ENCODE results near the gene RIMBP2.

The RIMBP2 gene

DNA sequence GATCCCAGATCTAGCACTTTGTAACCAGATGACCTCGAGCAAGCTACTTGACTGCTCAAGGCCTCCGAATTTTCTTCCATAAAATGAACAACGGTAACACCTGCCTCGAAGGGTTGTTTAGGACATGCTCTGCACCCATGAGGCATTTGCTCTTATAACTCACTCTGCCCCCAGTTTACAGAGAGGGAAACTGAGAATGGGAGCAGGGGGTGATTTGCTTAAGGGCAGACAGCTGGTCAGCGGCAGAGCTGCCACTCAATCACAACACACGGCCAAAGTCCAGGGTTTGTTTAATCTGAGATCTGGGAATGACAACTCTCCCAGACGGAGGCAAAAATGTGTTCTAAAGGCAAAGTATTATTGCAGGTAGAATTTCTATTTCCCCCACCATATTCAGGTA lies 156.3 kb downstream of the RIMBP2 start:
- no peak overlapping the region for H3K4me3 ChIP-seq (ENCODE audit: control insufficient read depth, low read depth, low read length)
- TF ChIP-seq, protein P1, sequence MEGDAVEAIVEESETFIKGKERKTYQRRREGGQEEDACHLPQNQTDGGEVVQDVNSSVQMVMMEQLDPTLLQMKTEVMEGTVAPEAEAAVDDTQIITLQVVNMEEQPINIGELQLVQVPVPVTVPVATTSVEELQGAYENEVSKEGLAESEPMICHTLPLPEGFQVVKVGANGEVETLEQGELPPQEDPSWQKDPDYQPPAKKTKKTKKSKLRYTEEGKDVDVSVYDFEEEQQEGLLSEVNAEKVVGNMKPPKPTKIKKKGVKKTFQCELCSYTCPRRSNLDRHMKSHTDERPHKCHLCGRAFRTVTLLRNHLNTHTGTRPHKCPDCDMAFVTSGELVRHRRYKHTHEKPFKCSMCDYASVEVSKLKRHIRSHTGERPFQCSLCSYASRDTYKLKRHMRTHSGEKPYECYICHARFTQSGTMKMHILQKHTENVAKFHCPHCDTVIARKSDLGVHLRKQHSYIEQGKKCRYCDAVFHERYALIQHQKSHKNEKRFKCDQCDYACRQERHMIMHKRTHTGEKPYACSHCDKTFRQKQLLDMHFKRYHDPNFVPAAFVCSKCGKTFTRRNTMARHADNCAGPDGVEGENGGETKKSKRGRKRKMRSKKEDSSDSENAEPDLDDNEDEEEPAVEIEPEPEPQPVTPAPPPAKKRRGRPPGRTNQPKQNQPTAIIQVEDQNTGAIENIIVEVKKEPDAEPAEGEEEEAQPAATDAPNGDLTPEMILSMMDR (IDR thresholded peaks at IDR 0.05; ENCODE audit: control insufficient read depth, insufficient read depth, low read depth, low read length, missing control alignments) = no peak
- DNase-seq (ENCODE audit: low read depth) = no peak

DNA sequence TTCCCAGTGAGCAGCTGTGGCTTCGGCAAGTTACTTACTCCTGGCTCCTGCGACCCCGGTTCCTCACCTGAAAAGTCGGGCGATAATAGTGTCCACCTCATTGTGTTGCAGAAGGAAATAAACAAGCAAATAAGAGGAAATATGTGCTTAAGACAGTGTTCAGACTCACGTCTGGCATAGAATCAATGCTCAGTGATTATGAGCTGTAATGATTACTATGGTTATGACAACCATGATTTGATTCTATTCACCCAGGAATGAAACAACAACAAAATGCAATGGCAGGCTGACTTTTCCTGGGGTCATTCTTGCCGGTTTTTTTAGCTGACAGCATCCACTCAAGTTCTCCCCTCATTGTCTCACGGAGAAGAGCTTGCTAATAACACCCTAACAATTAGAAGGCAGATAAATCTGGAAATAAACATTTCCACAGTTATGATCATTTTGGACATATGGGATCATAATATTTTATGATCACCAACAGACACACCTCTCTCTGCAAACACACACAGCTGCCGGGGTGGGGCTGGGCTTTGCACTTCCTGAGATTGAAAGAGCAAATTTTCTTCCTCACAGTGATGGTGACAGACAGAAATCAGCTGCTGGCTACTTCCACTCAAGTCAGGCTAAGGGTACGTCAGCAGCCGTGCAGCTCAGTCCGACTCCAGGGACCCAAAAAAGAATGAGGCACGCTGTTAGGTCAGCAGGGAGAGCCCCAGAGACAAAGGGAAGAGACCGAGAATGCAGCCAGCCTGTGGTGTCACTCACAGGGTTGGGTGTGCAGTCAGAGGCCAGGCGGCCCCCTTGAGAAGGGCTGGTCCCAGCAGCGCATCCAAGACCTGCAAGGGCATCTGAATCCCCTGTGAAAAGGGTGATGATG lies 158.0 kb downstream of the RIMBP2 start:
- no peak for DNase-seq (ENCODE audit: low read depth)
- TF ChIP-seq, protein P1 (IDR thresholded peaks at IDR 0.05; ENCODE audit: control insufficient read depth, insufficient read depth, low read depth, low read length, missing control alignments) = no peak
- no peak overlapping the region for H3K4me3 ChIP-seq (ENCODE audit: control insufficient read depth, low read depth, low read length)

DNA sequence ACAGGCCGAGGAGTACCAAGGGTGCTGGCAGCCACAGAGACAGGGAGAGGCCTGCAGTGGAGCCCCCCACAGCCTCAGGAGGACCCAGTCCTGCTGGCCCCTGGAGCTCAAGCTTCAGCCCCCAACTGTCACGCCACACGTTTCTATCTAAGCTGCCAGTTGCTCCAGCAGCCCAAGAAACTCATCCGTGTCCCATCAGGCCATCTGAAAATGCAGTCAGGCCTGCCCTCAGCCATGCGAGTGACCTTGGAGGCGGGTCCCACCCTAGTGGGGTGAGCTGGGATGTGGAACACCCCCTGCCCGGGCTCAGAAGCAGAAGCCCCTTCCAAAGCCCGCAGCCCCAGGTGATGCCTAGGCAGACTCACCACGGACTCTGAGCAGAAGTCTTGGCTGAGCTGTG lies 158.9 kb downstream of the RIMBP2 start:
- DNase-seq (ENCODE audit: low read depth) = no peak
- H3K4me3 ChIP-seq (ENCODE audit: control insufficient read depth, low read depth, low read length) = no peak overlapping the region
- TF ChIP-seq, protein P1 (IDR thresholded peaks at IDR 0.05; ENCODE audit: control insufficient read depth, insufficient read depth, low read depth, low read length, missing control alignments) = no peak

DNA sequence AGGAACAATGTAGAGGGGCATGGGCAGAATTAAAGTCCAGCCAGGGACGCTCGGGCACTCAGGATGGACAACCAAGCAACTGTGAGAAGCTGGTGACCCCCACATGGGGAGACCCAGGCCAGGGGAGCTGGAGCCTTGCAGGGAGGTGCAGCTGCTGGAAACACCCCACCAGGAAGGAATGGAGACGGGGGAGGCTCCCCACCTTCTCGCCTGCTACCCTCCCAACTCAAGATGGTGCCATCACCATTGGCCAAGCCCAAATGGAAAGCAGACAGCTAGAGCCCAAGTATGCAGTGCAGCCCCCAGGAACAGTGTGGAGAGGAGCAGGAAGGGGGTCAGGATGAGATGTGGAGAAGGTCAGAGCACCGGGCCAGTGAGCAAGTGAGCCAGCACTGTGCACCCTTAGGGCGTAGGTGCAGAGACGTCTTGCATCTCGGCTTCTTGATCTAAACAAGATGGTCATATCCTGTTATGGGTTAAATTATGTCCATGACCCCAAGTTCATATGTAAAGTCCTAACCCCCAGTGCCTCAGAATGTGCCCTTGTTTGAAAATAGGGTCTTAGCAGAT lies 159.5 kb downstream of the RIMBP2 start:
- DNase-seq (ENCODE audit: low read depth) = no peak
- TF ChIP-seq, protein P1 (IDR thresholded peaks at IDR 0.05; ENCODE audit: control insufficient read depth, insufficient read depth, low read depth, low read length, missing control alignments) = no peak
- no peak overlapping the region for H3K4me3 ChIP-seq (ENCODE audit: control insufficient read depth, low read depth, low read length)

DNA sequence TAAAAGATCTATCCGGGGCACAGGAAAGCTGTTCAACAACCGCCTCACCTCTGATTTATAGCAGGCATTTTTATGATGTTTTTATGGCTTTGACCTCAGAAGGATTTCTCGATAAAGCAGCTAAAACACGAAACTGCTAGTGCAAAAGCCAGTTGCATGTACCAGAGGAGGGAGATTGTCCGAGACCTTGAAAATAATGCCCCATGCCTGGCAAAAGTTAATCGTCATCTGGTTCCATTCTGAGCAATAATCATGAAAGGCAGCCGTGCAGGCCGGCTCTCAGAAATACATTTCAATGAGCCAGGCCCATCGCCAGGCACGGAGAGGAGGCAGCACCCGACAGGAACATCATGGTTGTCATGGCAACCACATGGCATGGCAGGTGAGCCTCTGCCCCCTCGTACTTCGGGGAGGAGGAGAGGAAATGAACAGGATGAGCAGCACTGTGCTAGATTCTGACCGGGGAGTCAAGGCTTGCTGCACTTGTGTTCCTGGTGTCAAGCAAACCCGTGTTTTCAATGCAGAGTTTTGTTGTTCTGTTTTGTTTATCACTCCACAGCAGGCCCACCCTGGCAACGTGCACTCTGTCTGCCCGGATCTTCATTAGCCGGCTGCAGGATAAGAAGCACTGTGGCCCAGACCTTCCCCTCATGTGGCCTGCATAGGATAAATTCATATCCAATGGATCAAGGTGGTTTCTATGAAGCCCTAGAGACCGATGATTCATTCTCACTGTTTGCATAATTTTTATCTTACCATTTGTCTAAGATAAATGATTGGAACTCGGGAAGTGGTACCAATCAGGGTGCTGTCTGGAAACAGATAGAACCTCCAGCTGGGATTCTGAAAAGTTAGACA lies 160.2 kb downstream of the RIMBP2 start:
- DNase-seq (ENCODE audit: low read depth) = no peak
- no peak overlapping the region for H3K4me3 ChIP-seq (ENCODE audit: control insufficient read depth, low read depth, low read length)
- TF ChIP-seq, protein P1 (IDR thresholded peaks at IDR 0.05; ENCODE audit: control insufficient read depth, insufficient read depth, low read depth, low read length, missing control alignments) = no peak

DNA sequence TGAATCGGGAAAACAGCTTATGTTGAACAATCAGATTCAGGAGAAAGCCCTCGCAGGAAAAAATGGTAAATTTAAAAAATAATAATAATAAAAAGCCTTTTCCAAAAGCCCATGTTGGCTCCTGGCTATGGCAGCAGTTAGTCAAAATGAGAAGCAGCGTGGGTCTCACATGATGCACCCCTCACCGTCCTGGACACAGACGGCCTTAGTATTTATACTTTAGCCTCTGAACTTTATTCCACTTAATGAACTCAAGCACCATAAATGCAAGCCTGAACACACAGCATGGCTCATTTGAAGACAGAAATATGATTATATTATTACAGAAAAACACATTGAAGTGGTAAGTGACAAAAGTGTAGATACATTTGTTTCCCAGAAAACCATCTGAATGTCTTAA lies 160.9 kb downstream of the RIMBP2 start:
- TF ChIP-seq, protein P1 (IDR thresholded peaks at IDR 0.05; ENCODE audit: control insufficient read depth, insufficient read depth, low read depth, low read length, missing control alignments) = no peak
- no peak overlapping the region for H3K4me3 ChIP-seq (ENCODE audit: control insufficient read depth, low read depth, low read length)
- DNase-seq (ENCODE audit: low read depth) = no peak

Data from AG09309 (cell line).